ENCODE data around the gene MSANTD2.

DNA sequence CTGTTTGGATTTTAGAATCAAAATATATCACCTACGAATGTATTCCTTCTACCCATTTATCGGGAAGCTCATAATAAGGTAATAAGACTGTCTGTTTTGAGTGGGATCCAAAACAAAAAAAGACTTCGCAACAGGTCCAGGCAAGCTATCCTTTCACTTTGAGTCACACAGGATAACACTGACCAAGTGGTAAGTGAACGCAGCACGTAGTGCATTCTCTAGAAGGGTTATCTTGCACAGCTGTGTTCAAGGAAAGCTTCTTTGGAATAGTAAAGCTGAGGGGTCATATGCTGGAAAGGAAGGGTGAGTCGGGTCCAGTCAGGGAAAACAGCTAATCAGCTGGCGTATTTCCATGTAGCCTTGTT lies 82.8 kb downstream of the MSANTD2 start:
- TF ChIP-seq JUN (IDR thresholded peaks at IDR 0.05) (no peak), HEYL (CRISPR knock-in tag; IDR thresholded peaks at IDR 0.05) (no peak), GATA3 (IDR thresholded peaks at IDR 0.05; ENCODE audit: borderline replicate concordance) (no peak), EP300 (IDR thresholded peaks at IDR 0.05) (no peak), POLR2A (IDR thresholded peaks at IDR 0.05; ENCODE audit: low read length) (no peak), BHLHE40 (IDR thresholded peaks at IDR 0.05; ENCODE audit: low read depth, low read length) (no peak), KDM5A (IDR thresholded peaks at IDR 0.05) (no peak)
- TF ChIP-seq, protein P1, sequence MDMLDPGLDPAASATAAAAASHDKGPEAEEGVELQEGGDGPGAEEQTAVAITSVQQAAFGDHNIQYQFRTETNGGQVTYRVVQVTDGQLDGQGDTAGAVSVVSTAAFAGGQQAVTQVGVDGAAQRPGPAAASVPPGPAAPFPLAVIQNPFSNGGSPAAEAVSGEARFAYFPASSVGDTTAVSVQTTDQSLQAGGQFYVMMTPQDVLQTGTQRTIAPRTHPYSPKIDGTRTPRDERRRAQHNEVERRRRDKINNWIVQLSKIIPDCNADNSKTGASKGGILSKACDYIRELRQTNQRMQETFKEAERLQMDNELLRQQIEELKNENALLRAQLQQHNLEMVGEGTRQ (IDR thresholded peaks at IDR 0.05), result no peak
- TF ChIP-seq, protein P2, sequence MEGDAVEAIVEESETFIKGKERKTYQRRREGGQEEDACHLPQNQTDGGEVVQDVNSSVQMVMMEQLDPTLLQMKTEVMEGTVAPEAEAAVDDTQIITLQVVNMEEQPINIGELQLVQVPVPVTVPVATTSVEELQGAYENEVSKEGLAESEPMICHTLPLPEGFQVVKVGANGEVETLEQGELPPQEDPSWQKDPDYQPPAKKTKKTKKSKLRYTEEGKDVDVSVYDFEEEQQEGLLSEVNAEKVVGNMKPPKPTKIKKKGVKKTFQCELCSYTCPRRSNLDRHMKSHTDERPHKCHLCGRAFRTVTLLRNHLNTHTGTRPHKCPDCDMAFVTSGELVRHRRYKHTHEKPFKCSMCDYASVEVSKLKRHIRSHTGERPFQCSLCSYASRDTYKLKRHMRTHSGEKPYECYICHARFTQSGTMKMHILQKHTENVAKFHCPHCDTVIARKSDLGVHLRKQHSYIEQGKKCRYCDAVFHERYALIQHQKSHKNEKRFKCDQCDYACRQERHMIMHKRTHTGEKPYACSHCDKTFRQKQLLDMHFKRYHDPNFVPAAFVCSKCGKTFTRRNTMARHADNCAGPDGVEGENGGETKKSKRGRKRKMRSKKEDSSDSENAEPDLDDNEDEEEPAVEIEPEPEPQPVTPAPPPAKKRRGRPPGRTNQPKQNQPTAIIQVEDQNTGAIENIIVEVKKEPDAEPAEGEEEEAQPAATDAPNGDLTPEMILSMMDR (IDR thresholded peaks at IDR 0.05), result no peak
- TF ChIP-seq, protein P3, sequence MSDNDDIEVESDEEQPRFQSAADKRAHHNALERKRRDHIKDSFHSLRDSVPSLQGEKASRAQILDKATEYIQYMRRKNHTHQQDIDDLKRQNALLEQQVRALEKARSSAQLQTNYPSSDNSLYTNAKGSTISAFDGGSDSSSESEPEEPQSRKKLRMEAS (IDR thresholded peaks at IDR 0.05), result no peak
